H1 (cell line): ENCODE data around the gene DDX41. TPM values are rescaled to one million over a fixed set of nuclear protein-coding genes. Genes with fewer than 3 reads are reported as not detected.

Experiments used
- CTCF ChIA-PET: fragments of 300-600 bp; sonication (Branson Sonifier 250); formaldehyde crosslinking; loops from one replicate; lab custom pipeline; 2021; ENCODE audit not compliant: partially characterized antibody; lab: Charles Lee
- POLR2A ChIA-PET: fragments of 300-600 bp; sonication (Branson Sonifier 250); formaldehyde crosslinking; loops from one replicate; lab custom pipeline; 2021; ENCODE audit warnings: inconsistent platforms; ENCODE audit not compliant: partially characterized antibody; lab: Charles Lee
- DNase-seq, 2 experiments: peaks; one replicate each; pipeline versions ENCODE4 v3.0.0 to v3.0.0-alpha.2; 2010 to 2022; ENCODE audit warnings: low spot score in 2 of 2, low read depth in 1 of 2, mixed read lengths in 1 of 2
- FAIRE-seq: peaks from 2 replicates; lab custom pipeline; 2011; peaks lifted over from hg19 to GRCh38; lab: Jason Lieb, UNC
- H2AFZ ChIP-seq: 2 replicates; pipeline ENCODE4 v1.8.1; 2012; ENCODE audit warnings: low read length, inconsistent platforms
- H2AK5ac ChIP-seq: 2 replicates; pipeline ENCODE4 v1.6.1; 2013; ENCODE audit warnings: low read depth, low read length
- H2BK120ac ChIP-seq: replicated peaks from 2 replicates; pipeline ENCODE3; 2013; ENCODE audit warnings: low read depth, low read length, inconsistent platforms
- H2BK12ac ChIP-seq: 2 replicates; pipeline ENCODE4 v1.6.1; 2013; ENCODE audit warnings: low read depth, low read length
- H2BK15ac ChIP-seq: 2 replicates; pipeline ENCODE4 v1.6.1; 2013; ENCODE audit warnings: low read length
- H2BK20ac ChIP-seq: 2 replicates; pipeline ENCODE4 v1.6.1; 2013; ENCODE audit warnings: low read length
- H2BK5ac ChIP-seq: 2 replicates; pipeline ENCODE4 v1.6.1; 2013; ENCODE audit warnings: low read depth, low read length
- H3K14ac ChIP-seq: 2 replicates; pipeline ENCODE4 v1.6.1; 2013; ENCODE audit warnings: inconsistent platforms; ENCODE audit not compliant: insufficient read length
- H3K18ac ChIP-seq: 2 replicates; pipeline ENCODE4 v1.6.1; 2013; ENCODE audit warnings: low read length; ENCODE audit errors: extremely low read depth
- H3K23ac ChIP-seq: 2 replicates; pipeline ENCODE4 v1.6.1; 2013; ENCODE audit warnings: inconsistent platforms; ENCODE audit not compliant: insufficient read length
- H3K23me2 ChIP-seq: 2 replicates; pipeline ENCODE4 v1.6.1; 2013; ENCODE audit warnings: low read depth, low read length
- H3K27ac ChIP-seq: 2 replicates; pipeline ENCODE4 v1.6.1; 2011; ENCODE audit warnings: low read depth, low read length, inconsistent platforms
- H3K27me3 ChIP-seq, 4 experiments: replicated peaks in 1 of 4; 1 replicate in 1 of 4; 2 replicates in 3 of 4; pipeline versions ENCODE4 v1.6.1 to v1.8.1; 2011 to 2013; ENCODE audit warnings: low read length in 3 of 4, mild to moderate bottlenecking in 3 of 4, inconsistent platforms in 2 of 4, mixed read lengths in 2 of 4, moderate library complexity in 1 of 4; ENCODE audit not compliant: control insufficient read depth in 3 of 4, insufficient read depth in 3 of 4; ENCODE audit errors: extremely low read depth in 1 of 4
- H3K36me3 ChIP-seq, 4 experiments: 2 replicates each; pipeline versions ENCODE4 v1.6.1 to v1.8.1; 2011 to 2013; ENCODE audit warnings: mild to moderate bottlenecking in 4 of 4, low read length in 3 of 4, moderate library complexity in 2 of 4, control low read depth in 1 of 4, inconsistent platforms in 1 of 4; ENCODE audit not compliant: insufficient read depth in 4 of 4, control insufficient read depth in 2 of 4
- H3K4ac ChIP-seq: replicated peaks from 2 replicates; pipeline ENCODE3; 2013; ENCODE audit warnings: low read length, low read depth, mixed read lengths, inconsistent platforms; ENCODE audit not compliant: insufficient read length
- H3K4me1 ChIP-seq, 4 experiments: replicated peaks in 1 of 4; 1 replicate in 1 of 4; 2 replicates in 3 of 4; pipeline versions ENCODE4 v1.6.1 to v1.8.1; 2011 to 2013; ENCODE audit warnings: low read length in 3 of 4, inconsistent platforms in 2 of 4, mixed read lengths in 1 of 4; ENCODE audit not compliant: insufficient read depth in 4 of 4, control insufficient read depth in 3 of 4
- H3K4me2 ChIP-seq, 2 experiments: 2 replicates each; pipeline versions ENCODE4 v1.6.1 to v1.8.1; 2011 to 2013; ENCODE audit warnings: low read depth in 2 of 2, low read length in 2 of 2, control low read depth in 1 of 2, inconsistent platforms in 1 of 2, mild to moderate bottlenecking in 1 of 2; ENCODE audit not compliant: insufficient read depth in 1 of 2
- H3K4me3 ChIP-seq, 4 experiments: fragments of 200-600, 300-600 bp in 1 of 4; sonication (generic), shearing (Covaris generic), sonication (Bioruptor Twin) in 1 of 4; 2 replicates each; pipeline versions ENCODE4 v1.5.1 to v1.8.1; 2011 to 2016; ENCODE audit warnings: low read length in 4 of 4, low read depth in 3 of 4, control low read depth in 2 of 4, inconsistent platforms in 2 of 4, mild to moderate bottlenecking in 2 of 4, mixed read lengths in 1 of 4, moderate library complexity in 1 of 4; ENCODE audit not compliant: insufficient read depth in 2 of 4; ENCODE audit errors: extremely low read depth in 1 of 4
- H3K56ac ChIP-seq: replicated peaks from 2 replicates; pipeline ENCODE3; 2013; ENCODE audit warnings: low read depth, mild to moderate bottlenecking, mixed read lengths, low read length, inconsistent platforms; ENCODE audit not compliant: insufficient read length
- H3K79me1 ChIP-seq: 2 replicates; pipeline ENCODE4 v1.6.1; 2013; ENCODE audit warnings: low read depth, low read length, control low read depth
- H3K79me2 ChIP-seq, 2 experiments: 2 replicates each; pipeline versions ENCODE4 v1.6.1 to v1.8.1; 2012 to 2013; ENCODE audit warnings: low read length in 2 of 2, mild to moderate bottlenecking in 2 of 2, inconsistent platforms in 1 of 2; ENCODE audit not compliant: insufficient read depth in 2 of 2, control insufficient read depth in 1 of 2
- H3K9ac ChIP-seq, 4 experiments: replicated peaks in 1 of 4; 1 replicate in 1 of 4; 2 replicates in 3 of 4; pipeline versions ENCODE4 v1.6.1 to v1.8.1; 2011 to 2013; ENCODE audit warnings: low read depth in 3 of 4, low read length in 3 of 4, control low read depth in 2 of 4, mild to moderate bottlenecking in 2 of 4, moderate library complexity in 2 of 4, inconsistent platforms in 1 of 4; ENCODE audit errors: extremely low read depth in 1 of 4
- H3K9me3 ChIP-seq, 2 experiments: 2 replicates each; pipeline versions ENCODE4 v1.6.1 to v1.8.1; 2012 to 2013; ENCODE audit warnings: mild to moderate bottlenecking in 2 of 2, moderate library complexity in 2 of 2, control low read depth in 1 of 2, inconsistent platforms in 1 of 2, low read depth in 1 of 2, low read length in 1 of 2, mixed read lengths in 1 of 2; ENCODE audit not compliant: insufficient read depth in 2 of 2
- H4K20me1 ChIP-seq, 2 experiments: replicated peaks in 1 of 2; 2 replicates each; pipeline versions ENCODE3 to v1.8.1; 2011 to 2013; ENCODE audit warnings: inconsistent platforms in 2 of 2, low read length in 2 of 2, mild to moderate bottlenecking in 1 of 2; ENCODE audit not compliant: insufficient read depth in 2 of 2, control insufficient read depth in 1 of 2
- H4K5ac ChIP-seq: 2 replicates; pipeline ENCODE4 v1.6.1; 2013; ENCODE audit warnings: low read length, low read depth, mixed read lengths, inconsistent platforms; ENCODE audit not compliant: insufficient read length
- H4K8ac ChIP-seq: 2 replicates; pipeline ENCODE4 v1.8.0; 2013; ENCODE audit warnings: mild to moderate bottlenecking, moderate library complexity, low read length, inconsistent platforms; ENCODE audit not compliant: insufficient read depth; ENCODE audit errors: extremely low read depth
- H4K91ac ChIP-seq: replicated peaks from 2 replicates; pipeline ENCODE3; 2013; ENCODE audit warnings: low read length, mixed read lengths, inconsistent platforms; ENCODE audit not compliant: insufficient read length
- POLR2A ChIP-seq, 2 experiments: IDR thresholded peaks; 1 replicate in 1 of 2; 2 replicates in 1 of 2; pipeline ENCODE4 v1.6.1; 2011; ENCODE audit warnings: low read depth in 2 of 2, low read length in 2 of 2, mild to moderate bottlenecking in 2 of 2; ENCODE audit errors: control extremely low read depth in 1 of 2
- POLR2AphosphoS5 ChIP-seq: IDR thresholded peaks from 2 replicates; pipeline ENCODE4 v1.6.1; 2011; ENCODE audit warnings: low read depth, low read length
- RBBP5 ChIP-seq: IDR thresholded peaks from 2 replicates; pipeline ENCODE4 v1.7.1; 2012; ENCODE audit warnings: low read depth, mild to moderate bottlenecking, inconsistent platforms, low read length, moderate library complexity, borderline replicate concordance
- WGBS, 2 experiments: shearing (Covaris generic) in 1 of 2; methylation state at CpG; one replicate each; pipeline versions ENCODE4 v1.1.6 to v1.1.7; 2013 to 2015; ENCODE audit warnings: low lambda C conversion rate in 2 of 2, mixed read lengths in 2 of 2, inconsistent platforms in 1 of 2, low coverage in 1 of 2, missing lambda C conversion rate in 1 of 2; ENCODE audit not compliant: insufficient replicate concordance in 2 of 2, insufficient coverage in 1 of 2, insufficient read length in 1 of 2; ENCODE audit errors: extremely low coverage in 1 of 2, missing lambda C conversion rate in 1 of 2; 5-methylcytosine and 5-hydroxymethylcytosine counted together
- polyA plus RNA-seq, 7 experiments: library from polyadenylated mRNA; depleted of rRNA in 3 of 7; stranded (reverse) in 5 of 7; unstranded in 2 of 7; fragments of >200 nt in 5 of 7; fragments of 200-250 nt in 2 of 7; gene quantifications; 1 replicate in 5 of 7; 2 replicates in 1 of 7; 4 replicates in 1 of 7; pipeline versions ENCODE4 v1.2.1 to v1.2.3, GENCODE V29; 2011 to 2013; ENCODE audit warnings: missing spikeins in 2 of 7, mixed read lengths in 2 of 7
- total RNA-seq: library from RNA; stranded (reverse); fragmentation: NEBNext Ultra II Directional; extraction: Animal tissue kit (Norgen Biotek cat#: 25700); gene quantifications from 2 replicates; pipeline ENCODE4 v1.2.1, GENCODE V29; 2021

Gene DDX41
- total and polyA plus RNA-seq, 2 of the 8 experiments (the other 6 are each of a cell fraction or from before 2014, with no cell fraction given), result 102 to 135 TPM

DNA sequence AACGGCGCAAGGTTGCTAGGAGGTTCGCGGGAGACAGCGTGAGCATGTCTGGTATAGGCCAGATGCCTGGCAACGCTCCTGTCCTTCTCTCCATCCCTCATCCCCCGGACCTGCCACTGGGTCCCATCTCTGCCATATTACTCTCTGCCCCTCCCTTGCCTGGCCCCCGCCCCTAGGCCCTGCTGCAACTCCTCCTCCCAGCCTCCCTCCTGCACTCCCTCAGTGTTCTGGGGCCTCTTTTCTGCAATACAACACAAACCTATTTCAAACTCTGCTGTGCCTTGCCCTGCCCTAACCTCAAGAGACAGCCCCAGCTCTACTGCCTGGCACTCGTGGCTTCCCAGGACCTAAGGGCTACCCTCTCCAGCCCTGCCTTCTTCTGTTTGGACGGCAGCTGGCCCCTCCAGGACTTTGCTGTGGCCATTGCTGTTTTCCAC lies 34.4 kb downstream of the DDX41 start:
- H3K27me3 ChIP-seq, result no peaks in the 10 kb centered on the region
- H3K9me3 ChIP-seq, result no peaks in the 10 kb centered on the region
- H3K27ac ChIP-seq, result no peak overlapping the region
- no peak overlapping the region for H4K91ac ChIP-seq
- ChIA-PET POLR2A (interaction anchor here (0.8 to 67.5 kb wide), 3 partner anchors 3 to 34 kb away, joined by 4 to 3349 read pairs (median 3349); partner anchors contain the start of genes DBN1, DOK3, PDLIM7 and PRR7), CTCF (interaction anchor here (2.2 to 10.4 kb wide), 3 partner anchors 9 to 25 kb away, joined by 9 to 162 read pairs (median 12); partner anchors contain the start of gene PDLIM7)
- H4K5ac ChIP-seq, result no peak overlapping the region
- H3K56ac ChIP-seq, result no peak overlapping the region
- TF ChIP-seq POLR2AphosphoS5 (peak; percentile 67; the same call in 1 of the 2 replicates), POLR2A (IDR thresholded peaks at IDR 0.05; ENCODE audit: control extremely low read depth in 1 of 2, low read depth in 2 of 2, low read length in 2 of 2) (no peak; a peak in 1 of 3 replicates), RBBP5 (no peak)
- H2BK5ac ChIP-seq, result no peak overlapping the region
- no peak overlapping the region for H3K23ac ChIP-seq
- H2BK120ac ChIP-seq, result no peak overlapping the region
- no peak overlapping the region for H3K4me2 ChIP-seq
- H3K4me3 ChIP-seq, result no peak overlapping the region
- no peaks in the 10 kb centered on the region; a peak in 1 of 7 replicates for H3K4me1 ChIP-seq
- H2BK20ac ChIP-seq, result no peak overlapping the region
- peaks cover 6 to 31% (median 14%) of the 10 kb centered on the region in 4 experiments for H3K36me3 ChIP-seq
- H2AK5ac ChIP-seq, result no peak overlapping the region
- no peak overlapping the region for H3K18ac ChIP-seq
- no peak overlapping the region for H3K4ac ChIP-seq
- FAIRE-seq (no peak), DNase-seq (no peak)
- H3K23me2 ChIP-seq, result no peaks in the 10 kb centered on the region
- no peak overlapping the region for H2AFZ ChIP-seq
- H2BK15ac ChIP-seq, result no peak overlapping the region
- H4K20me1 ChIP-seq, result peaks cover 2 to 11% of the 10 kb centered on the region in 2 experiments
- 90% methylated on average over 9 of the region's 10 CpGs; no CpG with 5 or more reads in 1 of the 2 experiments for WGBS, 2 experiments
- no peaks in the 10 kb centered on the region for H3K79me1 ChIP-seq
- no peaks in the 10 kb centered on the region for H3K79me2 ChIP-seq
- no peak overlapping the region for H3K9ac ChIP-seq
- no peak overlapping the region for H3K14ac ChIP-seq
- no peak overlapping the region for H2BK12ac ChIP-seq
- no peak overlapping the region for H4K8ac ChIP-seq
